IMR-90 (cell line): Measurements from ENCODE around the gene FOXN3. TPM values are rescaled to one million over a fixed set of nuclear protein-coding genes. Genes with fewer than 3 reads are reported as not detected.

ENCODE experiments used
- ATAC-seq: fragments of 200-7000 bp; cut with Tn5 transposase; 2 replicates; pipeline ENCODE4 v1.9.1; 2020; ENCODE audit warnings: low read depth, mild to moderate bottlenecking, moderate library complexity
- BruUV-seq: library from RNA; stranded (reverse); fragments of 400-500 nt; replicated peaks from 2 replicates; lab custom pipeline; 2021; lab: Mats Ljungman, UMichigan
- CTCF ChIA-PET: fragments of 300-600 bp; formaldehyde crosslinking; extraction: SDS; loops from one replicate; lab custom pipeline; 2021; ENCODE audit warnings: antibody characterized with exemption; lab: Yijun Ruan, JAX
- POLR2A ChIA-PET: fragments of 300-600 bp; sonication (Branson Sonifier 250); formaldehyde crosslinking; loops from one replicate; lab custom pipeline; 2022; ENCODE audit warnings: antibody characterized with exemption; ENCODE audit not compliant: unreplicated experiment; lab: Charles Lee
- DNase-seq: peaks from one replicate; pipeline ENCODE4 v3.0.0; 2013
- H2AFZ ChIP-seq: replicated peaks from 2 replicates; pipeline ENCODE3; 2013; ENCODE audit warnings: low read length, mild to moderate bottlenecking; ENCODE audit not compliant: poor library complexity
- H2AK5ac ChIP-seq: 2 replicates; pipeline ENCODE4 v1.6.1; 2013; ENCODE audit warnings: low read depth, low read length, inconsistent platforms
- H2AK9ac ChIP-seq: replicated peaks from 2 replicates; pipeline ENCODE3; 2013; ENCODE audit warnings: mild to moderate bottlenecking, low read depth, low read length, moderate library complexity; ENCODE audit not compliant: poor library complexity
- H2BK120ac ChIP-seq: 2 replicates; pipeline ENCODE4 v1.6.1; 2013; ENCODE audit warnings: low read depth, low read length, inconsistent platforms
- H2BK15ac ChIP-seq: 3 replicates; pipeline ENCODE4 v1.6.1; 2013; ENCODE audit warnings: low read depth, low read length, inconsistent platforms
- H2BK20ac ChIP-seq: 2 replicates; pipeline ENCODE4 v1.6.1; 2013; ENCODE audit warnings: low read depth, mild to moderate bottlenecking, inconsistent platforms, low read length, moderate library complexity
- H2BK5ac ChIP-seq: 2 replicates; pipeline ENCODE4 v1.6.1; 2013; ENCODE audit warnings: mild to moderate bottlenecking, low read depth, low read length, inconsistent platforms; ENCODE audit not compliant: poor library complexity, severe bottlenecking
- H3K14ac ChIP-seq: replicated peaks from 2 replicates; pipeline ENCODE4 v1.6.1; 2013; ENCODE audit warnings: low read depth, low read length, inconsistent platforms
- H3K18ac ChIP-seq: 2 replicates; pipeline ENCODE4 v1.6.1; 2013; ENCODE audit warnings: low read depth, low read length, control low read depth
- H3K23ac ChIP-seq: 2 replicates; pipeline ENCODE4 v1.6.1; 2013; ENCODE audit warnings: low read depth, low read length, inconsistent platforms
- H3K27ac ChIP-seq: 2 replicates; pipeline ENCODE4 v1.5.1; 2013; ENCODE audit warnings: mild to moderate bottlenecking, control low read depth, low read length; ENCODE audit not compliant: insufficient read depth
- H3K27me3 ChIP-seq: 2 replicates; pipeline ENCODE4 v1.6.1; 2013; ENCODE audit warnings: low read length; ENCODE audit not compliant: control insufficient read depth, insufficient read depth
- H3K36me3 ChIP-seq: 2 replicates; pipeline ENCODE4 v1.6.1; 2013; ENCODE audit warnings: low read length, mixed read lengths; ENCODE audit not compliant: control insufficient read depth, insufficient read depth
- H3K4ac ChIP-seq: 2 replicates; pipeline ENCODE4 v1.6.1; 2013; ENCODE audit warnings: low read depth, low read length, inconsistent platforms
- H3K4me1 ChIP-seq: 2 replicates; pipeline ENCODE4 v1.6.1; 2013; ENCODE audit warnings: low read length, mixed read lengths; ENCODE audit not compliant: control insufficient read depth, insufficient read depth
- H3K4me2 ChIP-seq: 2 replicates; pipeline ENCODE4 v1.6.1; 2013; ENCODE audit warnings: low read depth, mild to moderate bottlenecking, control low read depth, low read length, moderate library complexity
- H3K4me3 ChIP-seq: 2 replicates; pipeline ENCODE4 v1.5.1; 2013; ENCODE audit warnings: low read depth, mild to moderate bottlenecking, control low read depth, low read length, moderate library complexity; ENCODE audit not compliant: insufficient read depth
- H3K56ac ChIP-seq: 2 replicates; pipeline ENCODE4 v1.6.1; 2013; ENCODE audit warnings: low read length, inconsistent platforms; ENCODE audit not compliant: insufficient read depth; ENCODE audit errors: extremely low read depth
- H3K79me1 ChIP-seq, 2 experiments: 2 replicates each; pipeline ENCODE4 v1.6.1; 2013; ENCODE audit warnings: low read length in 2 of 2, inconsistent platforms in 1 of 2, low read depth in 1 of 2
- H3K9ac ChIP-seq: 2 replicates; pipeline ENCODE4 v1.6.1; 2013; ENCODE audit warnings: low read depth, low read length, control low read depth
- H3K9me1 ChIP-seq: 2 replicates; pipeline ENCODE4 v1.6.1; 2013; ENCODE audit warnings: low read length, inconsistent platforms; ENCODE audit not compliant: insufficient read depth
- H3K9me3 ChIP-seq: 2 replicates; pipeline ENCODE4 v1.6.1; 2013; ENCODE audit warnings: low read length; ENCODE audit not compliant: control insufficient read depth, insufficient read depth
- H4K20me1 ChIP-seq: 2 replicates; pipeline ENCODE4 v1.6.1; 2013; ENCODE audit warnings: low read length, inconsistent platforms; ENCODE audit not compliant: insufficient read depth
- H4K5ac ChIP-seq: 2 replicates; pipeline ENCODE4 v1.6.1; 2013; ENCODE audit warnings: mild to moderate bottlenecking, low read depth, low read length, control low read depth
- H4K8ac ChIP-seq, 2 experiments: 2 replicates each; pipeline ENCODE4 v1.6.1; 2013; ENCODE audit warnings: low read depth in 2 of 2, low read length in 2 of 2, control low read depth in 1 of 2, inconsistent platforms in 1 of 2
- H4K91ac ChIP-seq: 2 replicates; pipeline ENCODE4 v1.6.1; 2013; ENCODE audit warnings: low read depth, low read length, inconsistent platforms; ENCODE audit not compliant: insufficient read depth
- BHLHE40 ChIP-seq: fragments of 150-350 bp; IDR thresholded peaks from 2 replicates; pipeline ENCODE4 v1.6.1; 2016; ENCODE audit warnings: mild to moderate bottlenecking, low read depth, low read length
- RFX5 ChIP-seq: IDR thresholded peaks from 2 replicates; pipeline ENCODE4 v1.8.0; 2012; ENCODE audit warnings: low read depth, mild to moderate bottlenecking, low read length, moderate library complexity
- WGBS, 2 experiments: methylation state at CpG; one replicate each; pipeline versions ENCODE4 v1.1.5 to v1.1.7; 2013; ENCODE audit warnings: missing lambda C conversion rate in 2 of 2; ENCODE audit not compliant: insufficient read length in 1 of 2; ENCODE audit errors: extremely low coverage in 2 of 2; 5-methylcytosine and 5-hydroxymethylcytosine counted together
- dilution Hi-C: fragments of 300-500 bp; cut with HindIII; formaldehyde crosslinking; loops from one replicate; pipeline ENCODE4 v1.14.3; 2018; ENCODE audit warnings: low sequenced_read_pairs; ENCODE audit not compliant: unreplicated experiment
- in situ Hi-C: fragments of 300-500 bp; cut with MboI; formaldehyde crosslinking; loops from 3 replicates; pipeline ENCODE4 v1.14.3; 2019; ENCODE audit warnings: low sequenced_read_pairs, inconsistent platforms, mixed read lengths
- intact Hi-C: fragments of 100-400 bp; cut with micrococcal nuclease; formaldehyde crosslinking; loops from 2 replicates; pipeline ENCODE4 v1.10.0; 2022
- polyA plus RNA-seq, 3 experiments: library from polyadenylated mRNA; depleted of rRNA; stranded (reverse); fragments of >200 nt; gene quantifications; 2 replicates each; pipeline ENCODE4 v1.2.3, GENCODE V29; 2012; ENCODE audit warnings: low replicate concordance in 1 of 3
- total RNA-seq: library from RNA; depleted of rRNA; stranded (reverse); fragments of >200 nt; gene quantifications from 2 replicates; pipeline ENCODE4 v1.2.3, GENCODE V29; 2012
- TF ChIP-seq, protein P1 (sequence below): conservative IDR thresholded peaks from 2 replicates; pipeline ENCODE4 v1.5.1; 2012; ENCODE audit warnings: mild to moderate bottlenecking, low read depth, low read length, improper control_type of control experiment

Gene FOXN3
- total and polyA plus RNA-seq, 2 of the 4 experiments (the other 2 are of a cell fraction), result 22.6 to 33.7 TPM

DNA sequence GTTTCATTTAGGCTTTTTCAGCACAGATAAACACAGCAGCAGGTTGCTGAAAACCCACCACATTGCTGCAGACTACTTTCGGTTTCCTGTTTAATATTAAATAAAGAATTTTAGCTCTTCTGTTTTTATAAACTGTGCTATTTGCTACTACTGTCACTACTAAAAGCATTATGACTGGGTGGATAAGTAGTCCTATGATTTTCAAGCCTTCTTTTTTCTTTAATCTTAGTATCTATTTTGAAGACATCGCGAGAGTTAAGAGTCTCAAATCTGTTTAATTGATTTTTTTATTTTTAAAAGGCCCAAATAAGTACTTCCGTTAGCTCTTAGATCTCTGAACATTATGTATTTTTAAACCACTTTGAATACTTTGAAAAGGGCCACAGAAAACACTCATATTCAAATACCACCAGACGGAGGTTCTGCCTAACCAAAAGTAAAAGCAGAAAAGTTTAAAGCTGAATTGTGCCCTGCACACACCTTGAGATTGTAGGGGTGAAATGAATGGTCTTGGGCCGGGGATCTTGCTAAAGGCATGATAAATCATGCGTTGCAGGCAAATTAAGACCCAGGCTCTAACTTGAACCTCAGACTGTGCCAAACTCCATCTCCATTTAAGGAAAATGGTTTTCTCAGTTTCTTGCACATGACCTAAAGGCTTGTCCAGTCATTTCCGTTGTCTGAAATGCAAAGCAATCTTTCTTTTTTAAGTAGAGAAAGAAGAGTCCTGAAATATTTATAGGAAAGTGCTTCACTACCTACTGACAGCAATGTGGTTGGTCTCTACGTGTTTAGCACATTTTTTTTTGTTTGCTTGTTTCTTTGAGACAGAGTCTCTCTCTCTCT, 13.6 kb upstream of the FOXN3 start:
- Histone ChIP-seq H2BK5ac (peak overlapping the region; percentile 93), H3K23ac (peak overlapping the region; percentile 94), H4K20me1 (no peaks in the 10 kb centered on the region), H3K27ac (peak overlapping the region; percentile 12; the same call in 1 of the 2 replicates), H3K9me1 (peaks cover 14% of the 10 kb centered on the region), H3K14ac (peak overlapping the region; percentile 87), H2AK5ac (peak overlapping the region; percentile 74), H3K79me1 (peaks cover 14 to 33% of the 10 kb centered on the region in 2 experiments), H2BK120ac (peak overlapping the region; percentile 87), H2AK9ac (no peak overlapping the region), H4K8ac (peak overlapping the region; percentile 13 to 93; a peak in 3 of 4 replicates), H3K4me2 (peak overlapping the region; percentile 68; the same call in 1 of the 2 replicates), H3K9ac (peak overlapping the region; percentile 36; the same call in 1 of the 2 replicates), H3K4me1 (peaks cover 22% of the 10 kb centered on the region), H3K36me3 (no peaks in the 10 kb centered on the region), H2BK20ac (peak overlapping the region; percentile 90), H2AFZ (no peak overlapping the region), H3K4me3 (peak overlapping the region; percentile 20; the same call in 1 of the 2 replicates), H3K27me3 (no peaks in the 10 kb centered on the region), H4K5ac (peak overlapping the region; percentile 32; the same call in 1 of the 2 replicates), H4K91ac (peak overlapping the region; percentile 58), H3K56ac (peak overlapping the region; percentile 66; the same call in 1 of the 2 replicates), H3K18ac (peak overlapping the region; percentile 84; the same call in 1 of the 2 replicates), H3K4ac (peak overlapping the region; percentile 88), H2BK15ac (peak overlapping the region; percentile 18; the same call in 1 of the 3 replicates), H3K9me3 (no peaks in the 10 kb centered on the region)
- CTCF ChIA-PET, result no interaction called here
- no TSS peak for BruUV-seq
- ATAC-seq, result no peak
- in situ Hi-C loops, result no loop called here
- POLR2A ChIA-PET, result no interaction called here
- dilution Hi-C loops, result no loop called here
- intact Hi-C loops, result no loop called here
- DNase-seq, result peak; percentile 57
- WGBS, 2 experiments, result no CpG with 5 or more reads among the region's 9 CpGs
- TF ChIP-seq, protein P1, sequence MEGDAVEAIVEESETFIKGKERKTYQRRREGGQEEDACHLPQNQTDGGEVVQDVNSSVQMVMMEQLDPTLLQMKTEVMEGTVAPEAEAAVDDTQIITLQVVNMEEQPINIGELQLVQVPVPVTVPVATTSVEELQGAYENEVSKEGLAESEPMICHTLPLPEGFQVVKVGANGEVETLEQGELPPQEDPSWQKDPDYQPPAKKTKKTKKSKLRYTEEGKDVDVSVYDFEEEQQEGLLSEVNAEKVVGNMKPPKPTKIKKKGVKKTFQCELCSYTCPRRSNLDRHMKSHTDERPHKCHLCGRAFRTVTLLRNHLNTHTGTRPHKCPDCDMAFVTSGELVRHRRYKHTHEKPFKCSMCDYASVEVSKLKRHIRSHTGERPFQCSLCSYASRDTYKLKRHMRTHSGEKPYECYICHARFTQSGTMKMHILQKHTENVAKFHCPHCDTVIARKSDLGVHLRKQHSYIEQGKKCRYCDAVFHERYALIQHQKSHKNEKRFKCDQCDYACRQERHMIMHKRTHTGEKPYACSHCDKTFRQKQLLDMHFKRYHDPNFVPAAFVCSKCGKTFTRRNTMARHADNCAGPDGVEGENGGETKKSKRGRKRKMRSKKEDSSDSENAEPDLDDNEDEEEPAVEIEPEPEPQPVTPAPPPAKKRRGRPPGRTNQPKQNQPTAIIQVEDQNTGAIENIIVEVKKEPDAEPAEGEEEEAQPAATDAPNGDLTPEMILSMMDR, result no peak
- TF ChIP-seq RFX5, result no peak
- TF ChIP-seq BHLHE40, result 0 out of 2 replicates have a peak, but pooled peaks have one; percentile 34
